Small intestine (tissue), 7 donors: Measurements from ENCODE around the gene GAMT. TPM values are rescaled to one million over a fixed set of nuclear protein-coding genes. Genes with fewer than 3 reads are reported as not detected.

Source experiments
- DNase-seq, 2 donors: peaks; one replicate each; pipeline versions ENCODE4 v3.0.0 to v3.0.0-alpha.2; 2013
- FAIRE-seq: peaks from 2 replicates; lab custom pipeline; 2012; peaks lifted over from hg19 to GRCh38; lab: Jason Lieb, UNC
- H3K27ac ChIP-seq, 3 donors: one replicate each; pipeline ENCODE4 v1.5.1; 2013; ENCODE audit warnings: low read length in 2 of 3, mild to moderate bottlenecking in 2 of 3, control low read depth in 1 of 3, inconsistent platforms in 1 of 3, low read depth in 1 of 3, moderate library complexity in 1 of 3
- H3K27me3 ChIP-seq, 3 donors: one replicate each; pipeline ENCODE4 v1.6.1; 2013; ENCODE audit warnings: low read length in 3 of 3, inconsistent platforms in 1 of 3; ENCODE audit not compliant: control insufficient read depth in 3 of 3, insufficient read depth in 3 of 3
- H3K36me3 ChIP-seq, 3 donors: one replicate each; pipeline ENCODE4 v1.6.1; 2013; ENCODE audit warnings: low read length in 3 of 3, inconsistent platforms in 1 of 3, low read depth in 1 of 3, mild to moderate bottlenecking in 1 of 3, moderate library complexity in 1 of 3; ENCODE audit not compliant: control insufficient read depth in 3 of 3, insufficient read depth in 2 of 3
- H3K4me1 ChIP-seq, 3 donors: one replicate each; pipeline ENCODE4 v1.6.1; 2013; ENCODE audit warnings: low read length in 2 of 3, inconsistent platforms in 1 of 3, low read depth in 1 of 3, mild to moderate bottlenecking in 1 of 3, moderate library complexity in 1 of 3; ENCODE audit not compliant: control insufficient read depth in 3 of 3, insufficient read depth in 2 of 3
- H3K4me3 ChIP-seq, 3 donors: one replicate each; pipeline ENCODE4 v1.5.1; 2013; ENCODE audit warnings: low read length in 3 of 3, control low read depth in 1 of 3, inconsistent platforms in 1 of 3, low read depth in 1 of 3, mild to moderate bottlenecking in 1 of 3, moderate library complexity in 1 of 3
- H3K9me3 ChIP-seq, 2 donors: one replicate each; pipeline ENCODE4 v1.6.1; 2013; ENCODE audit warnings: low read depth in 1 of 2, low read length in 1 of 2; ENCODE audit not compliant: control insufficient read depth in 2 of 2, insufficient read depth in 1 of 2
- WGBS, 3 donors: extraction: QIAGEN DNeasy Blood & Tissue Kit; methylation state at CpG; one replicate each; pipeline ENCODE4 v1.1.7; 2013; 5-methylcytosine and 5-hydroxymethylcytosine counted together
- polyA plus RNA-seq, 4 donors: library from polyadenylated mRNA; stranded (reverse) in 3 of 4; unstranded in 1 of 4; fragments of 200-250 nt in 3 of 4; fragments of 120-200 nt in 1 of 4; gene quantifications; one replicate each; pipeline versions ENCODE4 v1.2.1 to v1.2.3, GENCODE V29; 2013
- donor health status: healthy with polysubstance abuse.
- donor health status: control.
- donor health status: control.
- donor health status: Bipolar disorder and iron deficiency.
- donor health status: healthy.

GAMT gene
- polyA plus RNA-seq, 4 donors = 1.1 to 25.7 (median 4.3) TPM

GRCh38 chr19:1429750-1430149 lies 28.4 kb upstream of the GAMT start:
- peak overlapping the region in 1 of 3 donors; percentile 21 for H3K27ac ChIP-seq
- H3K4me1 ChIP-seq = peaks cover 0 to 24% (median 0%) of the 10 kb centered on the region in 3 donors
- H3K4me3 ChIP-seq = no peak overlapping the region
- peaks cover 13 to 99% (median 27%) of the 10 kb centered on the region in 3 donors for H3K36me3 ChIP-seq
- 22 to 65% (median 46%) methylated on average over 14 of the region's 14 CpGs for WGBS, 3 donors
- FAIRE-seq = no peak
- H3K27me3 ChIP-seq = no peaks in the 10 kb centered on the region
- peak; percentile 58 to 82 for DNase-seq
- H3K9me3 ChIP-seq = no peaks in the 10 kb centered on the region

- Histone ChIP-seq H3K9me3 (no peaks in the 10 kb centered on the region), H3K27me3 (no peaks in the 10 kb centered on the region), H3K27ac (peak overlapping the region in 1 of 3 donors; percentile 22), H3K4me3 (no peak overlapping the region), H3K4me1 (peaks cover 0 to 31% (median 0%) of the 10 kb centered on the region in 3 donors), H3K36me3 (peaks cover 16 to 98% (median 19%) of the 10 kb centered on the region in 3 donors)
- WGBS, 3 donors = 82 to 90% (median 88%) methylated on average over 32 to 41 of the region's 41 CpGs
- FAIRE-seq (no peak), DNase-seq (no peak)
Measured at GRCh38 chr19:1428738-1429391, 27.5 kb upstream of the GAMT start.

- no peak for FAIRE-seq
- no peak overlapping the region for H3K4me3 ChIP-seq
- H3K4me1 ChIP-seq = peaks cover 0 to 35% (median 0%) of the 10 kb centered on the region in 3 donors
- no peak overlapping the region for H3K27ac ChIP-seq
- 94% methylated on average over 27 of the region's 27 CpGs for WGBS, 3 donors
- no peaks in the 10 kb centered on the region for H3K27me3 ChIP-seq
- H3K9me3 ChIP-seq = no peaks in the 10 kb centered on the region
- peaks cover 18 to 98% (median 20%) of the 10 kb centered on the region in 3 donors for H3K36me3 ChIP-seq
- DNase-seq = no peak
Measured at GRCh38 chr19:1427221-1427920, 26.0 kb upstream of the GAMT start.

GRCh38 chr19:1426736-1427135 lies 25.4 kb upstream of the GAMT start:
- DNase-seq (no peak), FAIRE-seq (no peak)
- H3K27me3 ChIP-seq = no peaks in the 10 kb centered on the region
- no peaks in the 10 kb centered on the region for H3K9me3 ChIP-seq
- H3K4me3 ChIP-seq = no peak overlapping the region
- peaks cover 0 to 35% (median 0%) of the 10 kb centered on the region in 3 donors for H3K4me1 ChIP-seq
- no peak overlapping the region for H3K27ac ChIP-seq
- 83 to 87% (median 86%) methylated on average over 9 of the region's 9 CpGs for WGBS, 3 donors
- H3K36me3 ChIP-seq = peaks cover 18 to 98% (median 20%) of the 10 kb centered on the region in 3 donors

- H3K36me3 ChIP-seq = peaks cover 17 to 98% (median 17%) of the 10 kb centered on the region in 3 donors
- H3K27me3 ChIP-seq = no peaks in the 10 kb centered on the region
- H3K27ac ChIP-seq = no peak overlapping the region
- DNase-seq (no peak), FAIRE-seq (no peak)
- no peaks in the 10 kb centered on the region for H3K9me3 ChIP-seq
- H3K4me3 ChIP-seq = no peak overlapping the region
- H3K4me1 ChIP-seq = peaks cover 0 to 35% (median 0%) of the 10 kb centered on the region in 3 donors
- 93 to 94% (median 93%) methylated on average over 14 of the region's 14 CpGs for WGBS, 3 donors
Measured at GRCh38 chr19:1425902-1426301, 24.6 kb upstream of the GAMT start.

GRCh38 chr19:1425102-1425837 lies 23.9 kb upstream of the GAMT start:
- Histone ChIP-seq H3K27me3 (no peaks in the 10 kb centered on the region), H3K4me1 (peaks cover 0 to 35% (median 0%) of the 10 kb centered on the region in 3 donors), H3K36me3 (peaks cover 17 to 99% (median 17%) of the 10 kb centered on the region in 3 donors), H3K4me3 (no peak overlapping the region), H3K9me3 (no peaks in the 10 kb centered on the region), H3K27ac (peak overlapping the region in 1 of 3 donors; percentile 84)
- FAIRE-seq = no peak
- DNase-seq = peak in 1 of 2 donors; percentile 68
- WGBS, 3 donors = 89 to 91% (median 89%) methylated on average over 33 of the region's 33 CpGs

GRCh38 chr19:1424192-1424955 lies 23.0 kb upstream of the GAMT start:
- DNase-seq (peak; percentile 88 to 93), FAIRE-seq (no peak)
- Histone ChIP-seq H3K4me3 (peak overlapping the region in 1 of 3 donors; percentile 5), H3K4me1 (peaks cover 0 to 29% (median 0%) of the 10 kb centered on the region in 3 donors), H3K27me3 (no peaks in the 10 kb centered on the region), H3K9me3 (no peaks in the 10 kb centered on the region), H3K36me3 (peaks cover 14 to 98% (median 17%) of the 10 kb centered on the region in 3 donors), H3K27ac (peak overlapping the region; percentile 5 to 84 (median 36))
- WGBS, 3 donors = 57 to 72% (median 66%) methylated on average over 35 to 40 of the region's 42 CpGs
